Gastrocnemius medialis (tissue), 4 donors: Measurements from ENCODE around the gene ZNF354B. TPM values are rescaled to one million over a fixed set of nuclear protein-coding genes. Genes with fewer than 3 reads are reported as not detected.

ENCODE experiments used
- ATAC-seq, 2 donors: fragments of 150-250 bp; one replicate each; pipeline ENCODE4 v1.9.1; 2016
- DNase-seq, 2 donors: peaks; one replicate each; pipeline ENCODE4 v3.0.0-alpha.2; 2019
- H3K27ac ChIP-seq, 4 donors: fragments of 200-600 bp; sonication (generic); 1 replicate in 1 of 4; 2 replicates in 3 of 4; pipeline ENCODE4 v1.5.1; 2016 to 2018; ENCODE audit warnings: mild to moderate bottlenecking in 2 of 4, moderate library complexity in 1 of 4
- H3K27me3 ChIP-seq, 3 donors: fragments of 200-600 bp; sonication (generic) in 2 of 3; 1 replicate in 1 of 3; 2 replicates in 2 of 3; pipeline versions ENCODE4 v1.5.1 to v1.6.0; 2016 to 2019; ENCODE audit warnings: mild to moderate bottlenecking in 1 of 3, moderate library complexity in 1 of 3
- H3K36me3 ChIP-seq, 2 donors: fragments of 200-600 bp; sonication (generic) in 1 of 2; one replicate each; pipeline ENCODE4 v1.5.1; 2017 to 2018
- H3K4me1 ChIP-seq, 2 donors: fragments of 200-600 bp; sonication (generic) in 1 of 2; one replicate each; pipeline ENCODE4 v1.5.1; 2016 to 2017; ENCODE audit warnings: mild to moderate bottlenecking in 2 of 2
- H3K4me3 ChIP-seq, 4 donors: fragments of 200-600 bp; sonication (generic) in 3 of 4; 1 replicate in 1 of 4; 2 replicates in 3 of 4; pipeline ENCODE4 v1.5.1; 2016 to 2019; ENCODE audit warnings: mild to moderate bottlenecking in 2 of 4
- H3K9me3 ChIP-seq, 3 donors: fragments of 200-600 bp; sonication (generic) in 2 of 3; 1 replicate in 1 of 3; 2 replicates in 2 of 3; pipeline ENCODE4 v1.5.1; 2016 to 2019
- POLR2A ChIP-seq, 2 donors: fragments of 450-650 bp; IDR thresholded peaks; one replicate each; pipeline ENCODE4 v1.6.1; 2017; ENCODE audit warnings: antibody characterized with exemption in 2 of 2, mild to moderate bottlenecking in 2 of 2, moderate library complexity in 2 of 2
- in situ Hi-C, 4 donors: fragments of 200-750 bp; cut with MboI; loops; one replicate each; pipeline versions ENCODE4 v1.15.0 to v1.8.0; 2017; ENCODE audit warnings: low sequenced_read_pairs in 4 of 4
- intact Hi-C: fragments of 100-400 bp; cut with DNase I; formaldehyde crosslinking; loops from one replicate; pipeline ENCODE4 v1.15.1; 2023; ENCODE audit warnings: low total_unique reads
- total RNA-seq, 4 donors: library from RNA; depleted of rRNA; stranded (reverse); fragments of >200 nt; gene quantifications; one replicate each; pipeline versions ENCODE4 v1.1.0 to v1.2.3, GENCODE V29; 2016
- TF ChIP-seq, protein P1 (sequence below), 5 experiments: fragments of 450-650 bp in 3 of 5; fragments of 200-600 bp in 2 of 5; sonication (generic) in 2 of 5; IDR thresholded peaks in 4 of 5; conservative IDR thresholded peaks in 1 of 5; 1 replicate in 4 of 5; 2 replicates in 1 of 5; pipeline ENCODE4 v1.5.1; 2016 to 2019; ENCODE audit warnings: antibody characterized with exemption in 5 of 5, mild to moderate bottlenecking in 3 of 5, moderate library complexity in 3 of 5

ZNF354B gene
- 10 to 100 TPM in 1 of 4 donors, 1 to 10 TPM in 3; 4.4 to 11.3 (median 5.0) TPM for total RNA-seq

DNA sequence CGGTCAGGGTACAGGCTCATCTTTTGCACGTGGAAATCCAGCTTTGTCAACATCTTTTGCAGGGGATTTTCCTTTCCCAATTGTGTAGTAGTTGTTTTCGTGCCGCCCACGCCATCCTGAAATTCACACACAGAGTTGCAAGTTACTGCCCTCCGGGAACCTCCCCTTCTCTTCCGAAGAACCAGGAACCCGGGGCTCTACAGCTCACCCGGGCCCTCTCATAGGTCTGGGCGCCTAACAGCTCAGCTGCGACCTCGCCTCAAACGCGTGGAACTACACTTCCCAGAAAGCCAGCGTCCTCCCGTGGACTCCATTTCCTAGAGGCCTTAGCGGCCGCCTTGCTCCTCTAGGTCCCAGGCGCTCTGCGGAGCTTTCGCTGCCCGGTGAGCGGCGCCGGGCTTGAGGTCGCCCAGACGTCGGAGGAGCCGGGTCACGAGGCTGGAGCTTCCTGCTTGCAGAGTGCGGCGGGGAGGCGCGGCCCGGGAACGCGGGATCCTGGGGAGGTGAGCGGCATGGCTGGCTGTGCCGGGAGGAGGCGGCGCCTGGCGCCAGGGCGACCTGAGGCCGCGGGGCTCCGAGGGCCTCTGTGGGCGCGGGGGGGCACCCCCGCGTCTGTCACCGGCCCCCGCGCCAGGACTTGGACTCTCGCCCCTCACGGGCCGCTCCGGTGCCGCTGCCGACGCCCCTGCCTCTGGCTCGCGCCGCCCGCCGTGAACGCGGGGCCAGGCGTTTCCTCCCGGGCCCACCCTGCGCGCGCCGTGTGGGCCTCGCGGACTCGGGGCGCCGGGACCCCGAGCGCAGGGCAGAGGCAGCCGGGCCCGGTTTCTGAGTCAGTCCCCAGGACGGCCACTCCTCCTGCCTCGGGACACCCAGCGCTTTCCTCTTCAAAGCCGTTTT lies at the start of gene ZNF354B:
Gene ZNF354B, plus strand, starts transcription at position 329 of the 897 bp plus-strand sequence. CDS start 1,095 bp downstream, outside the sequence.
- in situ Hi-C loops = loop anchor here (5.0 to 25.0 kb wide), 5 partner anchors 125 to 598 kb away; partner anchors contain the start of genes ZNF354C (in 4 of the 4) and ZNF354A (in 1 of the 4)
- Histone ChIP-seq H3K27me3 (no peaks in the 10 kb centered on the region), H3K9me3 (no peaks in the 10 kb centered on the region), H3K4me3 (peak within 1 kb of the TSS; percentile 61 to 78 (median 66)), H3K27ac (peak within 1 kb of the TSS; percentile 70 to 85 (median 81)), H3K36me3 (peaks cover 0 to 8% of the 10 kb centered on the region in 2 donors), H3K4me1 (peaks cover 2 to 6% of the 10 kb centered on the region in 2 donors)
- ATAC-seq (peak; percentile 99), DNase-seq (peak; percentile 86)
- peak; percentile 61 to 73 for TF ChIP-seq POLR2A (IDR thresholded peaks at IDR 0.05)
- TF ChIP-seq, protein P1, sequence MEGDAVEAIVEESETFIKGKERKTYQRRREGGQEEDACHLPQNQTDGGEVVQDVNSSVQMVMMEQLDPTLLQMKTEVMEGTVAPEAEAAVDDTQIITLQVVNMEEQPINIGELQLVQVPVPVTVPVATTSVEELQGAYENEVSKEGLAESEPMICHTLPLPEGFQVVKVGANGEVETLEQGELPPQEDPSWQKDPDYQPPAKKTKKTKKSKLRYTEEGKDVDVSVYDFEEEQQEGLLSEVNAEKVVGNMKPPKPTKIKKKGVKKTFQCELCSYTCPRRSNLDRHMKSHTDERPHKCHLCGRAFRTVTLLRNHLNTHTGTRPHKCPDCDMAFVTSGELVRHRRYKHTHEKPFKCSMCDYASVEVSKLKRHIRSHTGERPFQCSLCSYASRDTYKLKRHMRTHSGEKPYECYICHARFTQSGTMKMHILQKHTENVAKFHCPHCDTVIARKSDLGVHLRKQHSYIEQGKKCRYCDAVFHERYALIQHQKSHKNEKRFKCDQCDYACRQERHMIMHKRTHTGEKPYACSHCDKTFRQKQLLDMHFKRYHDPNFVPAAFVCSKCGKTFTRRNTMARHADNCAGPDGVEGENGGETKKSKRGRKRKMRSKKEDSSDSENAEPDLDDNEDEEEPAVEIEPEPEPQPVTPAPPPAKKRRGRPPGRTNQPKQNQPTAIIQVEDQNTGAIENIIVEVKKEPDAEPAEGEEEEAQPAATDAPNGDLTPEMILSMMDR (IDR thresholded peaks at IDR 0.05 in 4 of 5, conservative IDR thresholded peaks at IDR 0.05 in 1 of 5) = peak in 1 of 5 experiments; percentile 29
- intact Hi-C loops = loop anchor here (1.0 to 10.0 kb wide), 5 partner anchors 81 to 235 kb away; partner anchors contain the start of genes CLK4, ZNF354A, ZNF354C and ZNF454

- no peak overlapping the region for H3K27ac ChIP-seq
- no peaks in the 10 kb centered on the region for H3K4me1 ChIP-seq
- DNase-seq (no peak), ATAC-seq (no peak)
- TF ChIP-seq, protein P1 (IDR thresholded peaks at IDR 0.05 in 4 of 5, conservative IDR thresholded peaks at IDR 0.05 in 1 of 5) = no peak
- TF ChIP-seq POLR2A (IDR thresholded peaks at IDR 0.05) = no peak
- intact Hi-C loops = no loop called here
- no peak overlapping the region for H3K4me3 ChIP-seq
- no peaks in the 10 kb centered on the region for H3K9me3 ChIP-seq
- H3K27me3 ChIP-seq = no peaks in the 10 kb centered on the region
- in situ Hi-C loops = no loop called here
- H3K36me3 ChIP-seq = no peaks in the 10 kb centered on the region
Observed at GRCh38 chr5:178817506-178817905, 42.2 kb upstream of the ZNF354B start.

DNA sequence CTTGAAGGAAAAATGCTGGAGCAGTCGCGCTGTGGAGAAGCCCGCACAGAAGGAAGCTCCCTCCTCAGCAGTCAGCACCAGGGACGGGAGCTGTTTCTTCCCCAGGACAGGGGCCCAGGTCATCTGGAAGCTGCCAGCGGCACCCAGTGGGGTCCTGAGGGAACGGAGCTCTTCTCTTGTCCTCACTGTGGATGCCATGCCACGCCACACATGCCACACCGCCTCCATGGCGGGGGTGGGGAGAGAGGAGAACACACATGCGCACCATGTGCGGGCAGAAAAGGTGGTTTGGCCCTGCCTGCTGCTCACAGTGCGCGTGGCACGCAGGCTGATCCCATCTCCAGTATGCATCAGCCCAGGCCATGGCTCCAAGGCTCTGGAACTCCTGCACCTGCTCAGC lies 41.7 kb upstream of the ZNF354B start:
- Histone ChIP-seq H3K9me3 (no peaks in the 10 kb centered on the region), H3K36me3 (no peaks in the 10 kb centered on the region), H3K4me1 (no peaks in the 10 kb centered on the region), H3K4me3 (no peak overlapping the region), H3K27me3 (no peaks in the 10 kb centered on the region), H3K27ac (no peak overlapping the region)
- TF ChIP-seq, protein P1 (IDR thresholded peaks at IDR 0.05 in 4 of 5, conservative IDR thresholded peaks at IDR 0.05 in 1 of 5) = no peak
- no peak for TF ChIP-seq POLR2A (IDR thresholded peaks at IDR 0.05)
- DNase-seq = no peak
- in situ Hi-C loops = no loop called here
- intact Hi-C loops = no loop called here
- ATAC-seq = no peak

- Histone ChIP-seq H3K4me3 (no peak overlapping the region), H3K27me3 (no peaks in the 10 kb centered on the region), H3K36me3 (no peaks in the 10 kb centered on the region), H3K27ac (no peak overlapping the region), H3K9me3 (no peaks in the 10 kb centered on the region), H3K4me1 (no peaks in the 10 kb centered on the region)
- DNase-seq = no peak
- ATAC-seq = no peak
- no peak for TF ChIP-seq POLR2A (IDR thresholded peaks at IDR 0.05)
- in situ Hi-C loops = no loop called here
- intact Hi-C loops = no loop called here
Observed at GRCh38 chr5:178820001-178820400, 39.8 kb upstream of the ZNF354B start.

DNA sequence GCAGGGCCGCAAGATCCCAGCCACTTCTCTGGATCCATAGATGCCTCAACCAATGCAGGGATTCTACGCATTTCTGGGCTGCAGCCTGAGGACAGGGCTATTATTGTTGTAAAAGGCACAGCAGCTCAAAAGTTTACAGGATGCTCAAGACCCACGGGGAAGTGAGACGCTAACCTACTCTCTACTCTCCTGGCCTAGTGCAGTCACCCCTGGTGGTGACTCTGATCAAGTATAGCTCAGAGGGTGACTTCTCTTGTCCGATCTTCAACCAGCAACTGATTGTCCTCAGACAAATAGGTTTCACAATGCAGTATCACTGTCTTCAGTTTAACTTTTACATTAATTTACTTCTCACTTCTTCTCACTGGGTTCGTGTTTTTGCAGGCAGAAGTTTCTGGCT lies 34.3 kb upstream of the ZNF354B start:
- DNase-seq (no peak), ATAC-seq (no peak)
- Histone ChIP-seq H3K9me3 (no peaks in the 10 kb centered on the region), H3K27ac (no peak overlapping the region), H3K4me1 (no peaks in the 10 kb centered on the region), H3K36me3 (no peaks in the 10 kb centered on the region), H3K27me3 (no peaks in the 10 kb centered on the region), H3K4me3 (no peak overlapping the region)
- no peak for TF ChIP-seq POLR2A (IDR thresholded peaks at IDR 0.05)
- TF ChIP-seq, protein P1 (IDR thresholded peaks at IDR 0.05 in 4 of 5, conservative IDR thresholded peaks at IDR 0.05 in 1 of 5) = no peak
- intact Hi-C loops (no loop called here), in situ Hi-C loops (no loop called here)
